ENCODE data around the gene KDM3B. TPM values are rescaled to one million over a fixed set of nuclear protein-coding genes. Genes with fewer than 3 reads are reported as not detected.

The KDM3B gene
- total and polyA plus RNA-seq, 9 of the 15 experiments (the other 6 are each of a cell fraction or from before 2014, with no cell fraction given), result 13.8 to 62.8 (median 41.9) TPM

DNA sequence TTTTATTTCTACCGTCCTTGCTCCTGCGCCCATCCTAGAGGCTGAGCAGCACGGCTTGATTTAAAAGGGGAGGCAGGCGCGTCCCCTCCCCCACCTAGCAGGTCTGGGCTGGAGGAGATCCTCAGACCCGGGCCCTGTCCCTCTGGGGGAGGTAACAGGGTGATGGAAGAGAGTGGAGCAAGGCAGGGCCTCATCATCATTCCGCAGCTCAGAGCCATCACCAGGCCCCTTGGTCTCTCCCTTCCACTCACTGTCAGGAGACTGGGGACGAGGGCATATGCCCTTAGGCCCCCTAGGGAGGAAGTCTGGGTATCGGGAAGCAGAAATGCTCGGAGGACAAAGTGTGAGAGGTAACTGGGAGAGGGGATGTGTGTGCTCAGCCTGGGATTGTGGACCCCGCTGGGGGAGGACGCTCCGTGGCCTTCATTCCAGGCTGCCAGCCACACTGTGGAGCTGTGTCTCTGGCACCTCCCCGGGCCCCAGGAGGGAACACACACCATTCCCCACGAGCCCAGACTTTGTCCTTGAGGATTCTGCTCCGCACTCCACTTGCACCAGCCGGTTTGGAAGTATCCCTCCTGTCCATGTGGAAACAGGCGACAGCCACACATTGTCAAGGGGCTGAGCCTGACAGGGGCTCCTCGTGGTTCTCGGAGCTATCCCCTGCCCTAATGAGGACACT, 87.1 kb downstream of the KDM3B start:
- intact Hi-C loops (cut with micrococcal nuclease), result no loop called here
- H2AFZ ChIP-seq (ENCODE audit: low read depth, low read length), result peak overlapping the region; percentile 30
- peak overlapping the region; percentile 54 for H3K4me2 ChIP-seq (ENCODE audit: insufficient read depth, low read length)

More for the DNA sequence above, 87.1 kb downstream of the KDM3B start:
- H3K9me1 ChIP-seq (ENCODE audit: control insufficient read depth, insufficient read depth, low read length), result no peaks in the 10 kb centered on the region
- in situ Hi-C loops (cut with MboI), result no loop called here
- 52% methylated on average over 18 of the region's 20 CpGs for WGBS (ENCODE audit: insufficient coverage, low coverage, missing lambda C conversion rate)
- peaks cover 4% of the 10 kb centered on the region; the same call in 1 of the 2 replicates for H4K20me1 ChIP-seq (replicated peaks; ENCODE audit: control insufficient read depth, insufficient read depth, low read length)
- CTCF ChIA-PET (ENCODE audit: low intra/inter-chr PET ratio), result interaction anchor here (0.7 kb wide), 1 partner anchor 109 kb away, joined by 3 read pairs; no protein-coding TSS in a partner anchor
- H3K4me1 ChIP-seq (replicated peaks in 1 of 2; ENCODE audit: control insufficient read depth in 2 of 2, insufficient read depth in 2 of 2, low read length in 2 of 2), result peaks cover 7 to 24% of the 10 kb centered on the region in 2 experiments; a peak in 4 of 5 replicates
- POLR2A ChIA-PET, result interaction anchor here (0.9 to 1.0 kb wide), 2 partner anchors 10 to 21 kb away, joined by 3 to 4 read pairs; no protein-coding TSS in a partner anchor
- H3K79me2 ChIP-seq (ENCODE audit: control insufficient read depth, insufficient read depth, low read length), result no peaks in the 10 kb centered on the region
- no peak for TF ChIP-seq ASH1L (IDR thresholded peaks at IDR 0.05; ENCODE audit: borderline replicate concordance, low read depth, partially characterized antibody)
- no peak for TF ChIP-seq ZSCAN29 (IDR thresholded peaks at IDR 0.05)
- TF ChIP-seq CBFB (CRISPR knock-in tag; IDR thresholded peaks at IDR 0.05), result 0 out of 2 replicates have a peak, but pooled peaks have one; percentile 46
- no peak for TF ChIP-seq SPI1 (IDR thresholded peaks at IDR 0.05; ENCODE audit: borderline replicate concordance, low read depth, low read length)
- TF ChIP-seq EGR1 (conservative IDR thresholded peaks at IDR 0.05), result no peak
- TF ChIP-seq DIDO1 (tag; IDR thresholded peaks at IDR 0.05; ENCODE audit: low read depth), result no peak
- TF ChIP-seq TFAM (CRISPR knock-in tag; conservative IDR thresholded peaks at IDR 0.05), result no peak
- BruUV-seq (replicated peaks), result no TSS peak
- peak overlapping the region in 1 of 2 experiments; percentile 59; a peak in 2 of 4 replicates for H3K9ac ChIP-seq (ENCODE audit: insufficient read depth in 1 of 2, low read depth in 2 of 2, low read length in 2 of 2)
- no peaks in the 10 kb centered on the region for H3K27me3 ChIP-seq (ENCODE audit: control insufficient read depth in 2 of 2, insufficient read depth in 2 of 2, low read length in 2 of 2)
- no peaks in the 10 kb centered on the region for H3K9me3 ChIP-seq (replicated peaks; ENCODE audit: control insufficient read depth, insufficient read depth, low read depth, low read length)
- H3K4me3 ChIP-seq, result peak overlapping the region; percentile 48
- FAIRE-seq (no peak), DNase-seq (ENCODE audit: extremely low read depth in 1 of 4, low spot score in 3 of 4) (peak in 2 of 4 experiments; percentile 37 to 49), ATAC-seq (peak; percentile 4; the same call in 1 of the 3 replicates)
- peaks cover 21% of the 10 kb centered on the region for H3K36me3 ChIP-seq (ENCODE audit: control insufficient read depth, insufficient read depth, low read length)
- H3K27ac ChIP-seq (ENCODE audit: extremely low read depth, low read depth, low read length), result no peak overlapping the region
